ENCODE measurements around the gene SPEF2. TPM values are rescaled to one million over a fixed set of nuclear protein-coding genes. Genes with fewer than 3 reads are reported as not detected.

The SPEF2 gene
- total and polyA plus RNA-seq, 2 donors (not counting 1 experiment from before 2014, with no cell fraction given), result 0.31 to 0.59 TPM

DNA sequence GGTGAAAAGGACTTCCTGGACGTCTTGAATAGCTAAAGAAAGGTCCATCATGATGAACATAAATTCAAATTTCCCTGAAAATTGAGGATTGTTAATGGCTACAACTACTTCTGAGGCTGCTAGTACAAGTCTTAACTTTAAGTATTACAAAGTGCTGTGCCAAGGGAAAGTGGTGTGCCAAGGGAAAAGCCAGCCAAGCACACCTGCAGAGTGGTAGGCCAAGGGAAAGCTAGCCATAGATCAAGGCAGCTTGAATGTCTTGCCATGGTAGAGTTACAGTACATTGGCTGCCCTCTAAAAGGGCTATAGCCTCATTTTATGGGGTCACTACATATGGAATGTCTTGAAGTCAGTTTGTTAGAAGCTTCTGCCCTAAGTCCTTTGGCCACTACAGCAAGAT lies 64.2 kb downstream of the SPEF2 start:
- no peaks in the 10 kb centered on the region for H3K79me2 ChIP-seq (ENCODE audit: control insufficient read depth, insufficient read depth, low read length)
- no peak overlapping the region for H3K27ac ChIP-seq (ENCODE audit: low read length in 2 of 2)
- intact Hi-C loops (cut with micrococcal nuclease), result no loop called here
- no peak for ATAC-seq (ENCODE audit: low read depth)
- Mint-ChIP-seq H3K27ac (no peak overlapping the region), H3K9me3 (ENCODE audit: insufficient read depth) (no peaks in the 10 kb centered on the region), H3K4me1 (peaks cover 6% of the 10 kb centered on the region), H3K4me3 (no peak overlapping the region), H3K27me3 (no peaks in the 10 kb centered on the region)
- TF ChIP-seq, protein P1, sequence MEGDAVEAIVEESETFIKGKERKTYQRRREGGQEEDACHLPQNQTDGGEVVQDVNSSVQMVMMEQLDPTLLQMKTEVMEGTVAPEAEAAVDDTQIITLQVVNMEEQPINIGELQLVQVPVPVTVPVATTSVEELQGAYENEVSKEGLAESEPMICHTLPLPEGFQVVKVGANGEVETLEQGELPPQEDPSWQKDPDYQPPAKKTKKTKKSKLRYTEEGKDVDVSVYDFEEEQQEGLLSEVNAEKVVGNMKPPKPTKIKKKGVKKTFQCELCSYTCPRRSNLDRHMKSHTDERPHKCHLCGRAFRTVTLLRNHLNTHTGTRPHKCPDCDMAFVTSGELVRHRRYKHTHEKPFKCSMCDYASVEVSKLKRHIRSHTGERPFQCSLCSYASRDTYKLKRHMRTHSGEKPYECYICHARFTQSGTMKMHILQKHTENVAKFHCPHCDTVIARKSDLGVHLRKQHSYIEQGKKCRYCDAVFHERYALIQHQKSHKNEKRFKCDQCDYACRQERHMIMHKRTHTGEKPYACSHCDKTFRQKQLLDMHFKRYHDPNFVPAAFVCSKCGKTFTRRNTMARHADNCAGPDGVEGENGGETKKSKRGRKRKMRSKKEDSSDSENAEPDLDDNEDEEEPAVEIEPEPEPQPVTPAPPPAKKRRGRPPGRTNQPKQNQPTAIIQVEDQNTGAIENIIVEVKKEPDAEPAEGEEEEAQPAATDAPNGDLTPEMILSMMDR (IDR thresholded peaks at IDR 0.05), result no peak
- TF ChIP-seq EZH2 (IDR thresholded peaks at IDR 0.05; ENCODE audit: borderline replicate concordance, insufficient read depth, low read depth, low read length, poor library complexity, severe bottlenecking), result no peak
- H3K4me2 ChIP-seq (replicated peaks; ENCODE audit: low read depth, low read length, poor library complexity, severe bottlenecking), result no peak overlapping the region
- no CpG with 5 or more reads among the region's 1 CpG for WGBS (ENCODE audit: insufficient coverage)
- no peak for DNase-seq
- H2AFZ ChIP-seq (ENCODE audit: insufficient read depth, low read depth, low read length, poor library complexity, severe bottlenecking), result no peak overlapping the region
- no peak overlapping the region for H3K9ac ChIP-seq (ENCODE audit: low read length)
- no peaks in the 10 kb centered on the region for H3K36me3 ChIP-seq (replicated peaks in 1 of 2; ENCODE audit: control extremely low read depth in 1 of 2, control insufficient read depth in 1 of 2, extremely low read depth in 1 of 2, insufficient read depth in 2 of 2, low read length in 1 of 2)
- no peaks in the 10 kb centered on the region for H4K20me1 ChIP-seq (ENCODE audit: control insufficient read depth, insufficient read depth, low read length, poor library complexity, severe bottlenecking)
- H3K27me3 ChIP-seq (replicated peaks in 1 of 4; ENCODE audit: control extremely low read depth in 1 of 4, control insufficient read depth in 3 of 4, insufficient read depth in 4 of 4, low read length in 3 of 4), result no peaks in the 10 kb centered on the region
- no peaks in the 10 kb centered on the region for H3K9me3 ChIP-seq (ENCODE audit: control extremely low read depth in 1 of 3, control insufficient read depth in 2 of 3, insufficient read depth in 1 of 3, low read length in 2 of 3)
- ChIA-PET CTCF (no interaction called here), POLR2A (no interaction called here)
- no peaks in the 10 kb centered on the region for H3K4me1 ChIP-seq (ENCODE audit: control insufficient read depth in 2 of 2, insufficient read depth in 2 of 2, low read length in 2 of 2)
- H3K4me3 ChIP-seq (ENCODE audit: control extremely low read depth in 1 of 5, extremely low read depth in 1 of 5, insufficient read depth in 1 of 5, low read depth in 2 of 5, low read length in 4 of 5), result no peak overlapping the region

DNA sequence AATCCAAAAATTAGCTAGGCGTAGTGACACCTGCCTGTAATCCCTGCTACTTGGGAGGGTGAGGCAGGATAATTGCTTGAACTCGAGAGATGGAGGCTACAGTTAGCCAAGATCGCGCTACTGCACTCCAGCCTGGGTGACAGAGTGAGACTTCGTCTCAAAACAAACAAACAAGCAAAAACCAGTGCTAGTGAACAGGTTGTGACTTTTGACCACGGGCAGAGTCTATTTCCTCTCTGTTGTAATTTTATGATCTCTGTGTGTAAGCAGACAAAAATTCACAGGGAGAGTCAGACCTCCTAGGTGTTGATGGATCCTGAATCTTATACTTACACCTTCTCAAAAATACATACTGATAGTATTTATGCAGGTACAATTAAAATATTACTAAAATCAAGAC lies 65.8 kb downstream of the SPEF2 start:
- H3K27me3 ChIP-seq (replicated peaks in 1 of 4; ENCODE audit: control extremely low read depth in 1 of 4, control insufficient read depth in 3 of 4, insufficient read depth in 4 of 4, low read length in 3 of 4), result no peaks in the 10 kb centered on the region
- H3K4me1 ChIP-seq (ENCODE audit: control insufficient read depth in 2 of 2, insufficient read depth in 2 of 2, low read length in 2 of 2), result no peaks in the 10 kb centered on the region
- ATAC-seq (ENCODE audit: low read depth), result no peak
- intact Hi-C loops (cut with micrococcal nuclease), result no loop called here
- POLR2A ChIA-PET, result no interaction called here
- Mint-ChIP-seq H3K27me3 (no peaks in the 10 kb centered on the region), H3K9me3 (ENCODE audit: insufficient read depth) (no peaks in the 10 kb centered on the region), H3K27ac (no peak overlapping the region), H3K4me3 (no peak overlapping the region), H3K4me1 (peaks cover 6% of the 10 kb centered on the region)
- CTCF ChIA-PET, result no interaction called here
- no peaks in the 10 kb centered on the region for H4K20me1 ChIP-seq (ENCODE audit: control insufficient read depth, insufficient read depth, low read length, poor library complexity, severe bottlenecking)
- DNase-seq, result no peak
- H3K36me3 ChIP-seq (replicated peaks in 1 of 2; ENCODE audit: control extremely low read depth in 1 of 2, control insufficient read depth in 1 of 2, extremely low read depth in 1 of 2, insufficient read depth in 2 of 2, low read length in 1 of 2), result no peaks in the 10 kb centered on the region
- TF ChIP-seq, protein P1 (IDR thresholded peaks at IDR 0.05), result no peak
- no peaks in the 10 kb centered on the region for H3K79me2 ChIP-seq (ENCODE audit: control insufficient read depth, insufficient read depth, low read length)
- no peak overlapping the region for H2AFZ ChIP-seq (ENCODE audit: insufficient read depth, low read depth, low read length, poor library complexity, severe bottlenecking)
- no peak overlapping the region for H3K27ac ChIP-seq (ENCODE audit: low read length in 2 of 2)
- no peaks in the 10 kb centered on the region for H3K9me3 ChIP-seq (ENCODE audit: control extremely low read depth in 1 of 3, control insufficient read depth in 2 of 3, insufficient read depth in 1 of 3, low read length in 2 of 3)
- no peak overlapping the region for H3K4me3 ChIP-seq (ENCODE audit: control extremely low read depth in 1 of 5, extremely low read depth in 1 of 5, insufficient read depth in 1 of 5, low read depth in 2 of 5, low read length in 4 of 5)
- WGBS (ENCODE audit: insufficient coverage), result no CpG with 5 or more reads among the region's 6 CpGs
- H3K9ac ChIP-seq (ENCODE audit: low read length), result no peak overlapping the region
- no peak overlapping the region for H3K4me2 ChIP-seq (replicated peaks; ENCODE audit: low read depth, low read length, poor library complexity, severe bottlenecking)
